Kidney (tissue), 22 donors: Measurements from ENCODE around the gene CCSER2. TPM values are rescaled to one million over a fixed set of nuclear protein-coding genes. Genes with fewer than 3 reads are reported as not detected.
"Not testable (repeated sequence)": the region's sequence is repeated elsewhere in the genome, so short reads cannot be mapped to it uniquely, and the experiment has no call there.

ENCODE experiments used
- DNase-seq, 5 donors: peaks; one replicate each; pipeline ENCODE4 v3.0.0-alpha.2; 2013 to 2020
- FAIRE-seq: peaks from 2 replicates; lab custom pipeline; 2012; peaks lifted over from hg19 to GRCh38; lab: Jason Lieb, UNC
- H3K27ac ChIP-seq, 2 donors: one replicate each; pipeline ENCODE4 v1.7.0; 2013; ENCODE audit warnings: low read depth in 2 of 2, low read length in 2 of 2, inconsistent platforms in 1 of 2
- H3K27me3 ChIP-seq: one replicate; pipeline ENCODE4 v1.7.1; 2013; ENCODE audit warnings: low read length, inconsistent platforms; ENCODE audit not compliant: control insufficient read depth, insufficient read depth
- H3K36me3 ChIP-seq, 3 donors: one replicate each; pipeline versions ENCODE4 v1.7.0 to v1.7.1; 2013; ENCODE audit warnings: low read length in 3 of 3, control low read depth in 1 of 3, inconsistent platforms in 1 of 3; ENCODE audit not compliant: insufficient read depth in 3 of 3, control insufficient read depth in 2 of 3
- H3K4me1 ChIP-seq, 3 donors: one replicate each; pipeline versions ENCODE4 v1.7.0 to v1.7.1; 2013; ENCODE audit warnings: low read length in 3 of 3, inconsistent platforms in 1 of 3, low read depth in 1 of 3; ENCODE audit not compliant: control insufficient read depth in 2 of 3, insufficient read depth in 2 of 3
- H3K4me3 ChIP-seq, 3 donors: one replicate each; pipeline versions ENCODE4 v1.7.0 to v1.8.1; 2013; ENCODE audit warnings: low read length in 3 of 3, control low read depth in 1 of 3, inconsistent platforms in 1 of 3
- H3K9ac ChIP-seq, 3 donors: one replicate each; pipeline versions ENCODE4 v1.7.0 to v1.7.1; 2013; ENCODE audit warnings: low read length in 3 of 3, control low read depth in 1 of 3, inconsistent platforms in 1 of 3
- H3K9me3 ChIP-seq, 3 donors: one replicate each; pipeline versions ENCODE4 v1.7.0 to v1.7.1; 2013; ENCODE audit warnings: low read length in 3 of 3, control low read depth in 1 of 3, inconsistent platforms in 1 of 3; ENCODE audit not compliant: control insufficient read depth in 2 of 3, insufficient read depth in 1 of 3
- intact Hi-C: fragments of 100-400 bp; cut with DNase I; formaldehyde crosslinking; loops from one replicate; pipeline ENCODE4 v1.11.1; 2022
- long read RNA-seq, 10 donors: library from polyadenylated mRNA in 1 of 10; unstranded in 1 of 10; transcript quantifications; one replicate each; pipeline ENCODE4 v2.0.0 and lab custom pipeline, GENCODE V29; 2021 to 2026
- polyA plus RNA-seq: library from polyadenylated mRNA; stranded (reverse); fragments of 350-450 nt; fragmentation: Illumina TruSeq; extraction: RNeasy Lipid Tissue Mini Kit (QIAGEN cat#74804); gene quantifications from one replicate; pipeline ENCODE4 v1.2.3, GENCODE V29; 2014; ENCODE audit warnings: low read depth, low replicate concordance; ENCODE audit not compliant: insufficient read depth
- total RNA-seq: library from RNA; stranded (reverse); fragmentation: NEBNext Ultra II Directional; extraction: Animal tissue kit (Norgen Biotek cat#: 25700); gene quantifications from one replicate; pipeline ENCODE4 v1.2.1, GENCODE V29; 2021
- TF ChIP-seq, protein P1 (sequence below): IDR thresholded peaks from 3 replicates; pipeline ENCODE4 v1.5.1; 2012; ENCODE audit warnings: mild to moderate bottlenecking, moderate library complexity, borderline replicate concordance; ENCODE audit not compliant: insufficient read depth; ENCODE audit errors: extremely low read depth
- donor health status: control.
- donor health status: control.
- donor health status: control.
- donor health status: control.
- donor health status: control.
- donor health status: DM: yes; HTN: yes; CAD: no.
- donor health status: Normal renal cell carcinoma (clear cell type).

CCSER2 gene
- total RNA-seq (46.4 TPM), polyA plus RNA-seq (12.6 TPM)
- long read RNA-seq, donor 1, full-length matches to known transcripts = 1 of 1 reads
- long read RNA-seq, donor 1, partial matches to known transcripts = 0 of 1 reads
- long read RNA-seq, donor 1, other reads (novel, unspliced or antisense) = 0 of 1 reads
- long read RNA-seq, donor 2, full-length matches to known transcripts = 4 of 4 reads
- long read RNA-seq, donor 2, partial matches to known transcripts = 0 of 4 reads
- long read RNA-seq, donor 2, other reads (novel, unspliced or antisense) = 0 of 4 reads
- long read RNA-seq, donor 3, full-length matches to known transcripts = 2 of 16 reads
- long read RNA-seq, donor 3, partial matches to known transcripts = 14 of 16 reads
- long read RNA-seq, donor 3, other reads (novel, unspliced or antisense) = 0 of 16 reads
- long read RNA-seq, donor 4, full-length matches to known transcripts = 2 of 2 reads
- long read RNA-seq, donor 4, partial matches to known transcripts = 0 of 2 reads
- long read RNA-seq, donor 4, other reads (novel, unspliced or antisense) = 0 of 2 reads
- long read RNA-seq, donor 5 = 0 reads
- long read RNA-seq, donor 6, full-length matches to known transcripts = 1 of 1 reads
- long read RNA-seq, donor 6, partial matches to known transcripts = 0 of 1 reads
- long read RNA-seq, donor 6, other reads (novel, unspliced or antisense) = 0 of 1 reads
- long read RNA-seq, donor 7, full-length matches to known transcripts = 1 of 31 reads
- long read RNA-seq, donor 7, partial matches to known transcripts = 25 of 31 reads
- long read RNA-seq, donor 7, other reads (novel, unspliced or antisense) = 5 of 31 reads
- long read RNA-seq, donor 8, full-length matches to known transcripts = 1 of 1 reads
- long read RNA-seq, donor 8, partial matches to known transcripts = 0 of 1 reads
- long read RNA-seq, donor 8, other reads (novel, unspliced or antisense) = 0 of 1 reads
- long read RNA-seq, donor 9 = 0 reads
- long read RNA-seq, donor 10, partial matches to known transcripts = 7 of 8 reads
- long read RNA-seq, donor 10, other reads (novel, unspliced or antisense) = 0 of 8 reads

DNA sequence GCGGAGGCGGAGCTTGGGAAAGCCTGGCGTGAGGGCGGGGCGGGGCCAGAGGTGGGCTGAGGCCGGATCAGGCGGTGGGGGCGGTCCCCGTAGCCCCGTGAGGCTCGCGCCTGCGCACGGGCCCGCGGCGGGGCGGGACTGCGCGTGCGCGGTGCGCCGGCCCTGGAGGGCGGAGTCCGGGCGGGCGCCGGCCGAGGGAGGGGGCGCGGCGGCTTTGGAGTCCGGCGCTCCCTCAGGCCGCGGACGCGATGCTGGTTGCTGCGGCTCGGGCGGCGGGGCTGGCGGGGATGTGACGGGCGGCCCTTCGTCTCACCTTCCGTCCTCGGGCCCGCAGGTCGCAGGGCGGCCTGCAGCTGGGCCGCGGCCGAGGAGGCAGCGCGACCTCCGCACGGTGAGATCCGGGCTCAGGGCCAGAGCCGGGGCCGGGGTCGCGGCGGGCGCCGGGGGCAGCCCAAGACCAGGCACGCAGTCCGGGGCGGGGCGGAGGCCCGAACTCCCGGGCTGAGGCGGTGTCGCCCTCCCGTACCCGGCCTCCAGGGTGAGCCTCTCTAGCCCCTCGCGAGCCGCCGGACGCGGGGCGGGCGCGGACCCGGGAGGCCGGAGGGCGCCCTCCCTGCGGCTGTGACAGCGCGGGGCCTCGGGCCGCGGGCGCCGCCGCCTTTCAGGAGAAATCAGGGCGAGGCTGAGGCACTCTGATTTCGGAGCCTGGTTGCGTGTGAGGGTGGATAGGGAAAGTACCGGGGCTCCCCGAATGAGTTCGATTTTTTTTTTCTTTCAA lies at the start of gene CCSER2:
Gene CCSER2 (plus strand): TSS at position 172 of the 778 bp plus-strand sequence. CDS start 42,464 bp downstream, outside the sequence.
- peak; percentile 95 to 99 (median 97) for DNase-seq
- H3K27me3 ChIP-seq = no peaks in the 10 kb centered on the region
- intact Hi-C loops = no loop called here
- no peak for FAIRE-seq
- peaks cover 3 to 8% (median 4%) of the 10 kb centered on the region in 3 donors for H3K4me1 ChIP-seq
- peak within 1 kb of the TSS; percentile 88 to 94 for H3K27ac ChIP-seq
- peak within 1 kb of the TSS; percentile 46 to 90 (median 74) for H3K9ac ChIP-seq
- no peaks in the 10 kb centered on the region for H3K9me3 ChIP-seq
- no peaks in the 10 kb centered on the region for H3K36me3 ChIP-seq
- H3K4me3 ChIP-seq = peak within 1 kb of the TSS; percentile 77 to 84 (median 81)
- TF ChIP-seq, protein P1, sequence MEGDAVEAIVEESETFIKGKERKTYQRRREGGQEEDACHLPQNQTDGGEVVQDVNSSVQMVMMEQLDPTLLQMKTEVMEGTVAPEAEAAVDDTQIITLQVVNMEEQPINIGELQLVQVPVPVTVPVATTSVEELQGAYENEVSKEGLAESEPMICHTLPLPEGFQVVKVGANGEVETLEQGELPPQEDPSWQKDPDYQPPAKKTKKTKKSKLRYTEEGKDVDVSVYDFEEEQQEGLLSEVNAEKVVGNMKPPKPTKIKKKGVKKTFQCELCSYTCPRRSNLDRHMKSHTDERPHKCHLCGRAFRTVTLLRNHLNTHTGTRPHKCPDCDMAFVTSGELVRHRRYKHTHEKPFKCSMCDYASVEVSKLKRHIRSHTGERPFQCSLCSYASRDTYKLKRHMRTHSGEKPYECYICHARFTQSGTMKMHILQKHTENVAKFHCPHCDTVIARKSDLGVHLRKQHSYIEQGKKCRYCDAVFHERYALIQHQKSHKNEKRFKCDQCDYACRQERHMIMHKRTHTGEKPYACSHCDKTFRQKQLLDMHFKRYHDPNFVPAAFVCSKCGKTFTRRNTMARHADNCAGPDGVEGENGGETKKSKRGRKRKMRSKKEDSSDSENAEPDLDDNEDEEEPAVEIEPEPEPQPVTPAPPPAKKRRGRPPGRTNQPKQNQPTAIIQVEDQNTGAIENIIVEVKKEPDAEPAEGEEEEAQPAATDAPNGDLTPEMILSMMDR = no peak

GRCh38 chr10:84279876-84280475 lies 48.4 kb upstream of the CCSER2 start:
- H3K27ac ChIP-seq, DNase-seq, H3K27me3 ChIP-seq, intact Hi-C loops, FAIRE-seq, H3K36me3 ChIP-seq, H3K9me3 ChIP-seq, H3K4me1 ChIP-seq, H3K4me3 ChIP-seq, H3K9ac ChIP-seq: not testable (repeated sequence)

GRCh38 chr10:84286695-84287094 lies 41.7 kb upstream of the CCSER2 start:
- no peaks in the 10 kb centered on the region for H3K36me3 ChIP-seq
- FAIRE-seq (no peak), DNase-seq (no peak)
- no peak overlapping the region for H3K4me3 ChIP-seq
- H3K27ac ChIP-seq = no peak overlapping the region
- no peak overlapping the region for H3K9ac ChIP-seq
- no peaks in the 10 kb centered on the region for H3K9me3 ChIP-seq
- intact Hi-C loops = no loop called here
- TF ChIP-seq, protein P1 = no peak
- H3K4me1 ChIP-seq = no peaks in the 10 kb centered on the region
- H3K27me3 ChIP-seq = no peaks in the 10 kb centered on the region
